Measurements from ENCODE around the gene SPACA7. TPM values are rescaled to one million over a fixed set of nuclear protein-coding genes. Genes with fewer than 3 reads are reported as not detected.

The SPACA7 gene
- total RNA-seq, 2 donors from 2014 or later, result not detected

DNA sequence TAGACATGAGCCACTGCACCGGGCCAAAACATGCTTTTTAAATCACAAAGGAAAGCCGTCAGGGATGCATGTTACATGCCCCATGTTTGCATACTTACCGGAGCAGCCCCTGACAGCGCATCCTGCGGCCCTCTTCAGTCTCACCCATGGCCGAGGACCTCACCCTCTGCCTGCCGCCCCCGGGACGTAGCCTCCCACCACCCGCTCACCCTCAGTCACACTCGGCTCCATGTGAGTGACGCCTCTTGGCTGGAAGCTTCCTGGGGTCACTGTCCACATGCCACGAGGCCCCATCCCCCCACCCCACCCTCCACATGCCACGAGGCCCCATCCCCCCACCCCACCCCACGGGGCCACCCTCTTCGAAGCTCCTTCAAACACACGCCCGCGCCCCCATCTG, 46.1 kb upstream of the SPACA7 start:
- Histone ChIP-seq H3K27ac (no peak overlapping the region), H3K4me1 (peaks cover 8% of the 10 kb centered on the region), H3K9me3 (no peaks in the 10 kb centered on the region), H3K36me3 (replicated peaks in 1 of 2; ENCODE audit: insufficient read depth in 1 of 2, low read depth in 2 of 2) (no peaks in the 10 kb centered on the region), H3K27me3 (peaks cover 0 to 17% of the 10 kb centered on the region in 2 donors), H3K4me3 (no peak overlapping the region)
- ATAC-seq, result no peak
- intact Hi-C loops (cut with DNase I), result no loop called here
- no peak for DNase-seq
- WGBS, 2 donors, result 69 to 75% methylated on average over 11 to 15 of the region's 19 CpGs
- TF ChIP-seq, protein P1, sequence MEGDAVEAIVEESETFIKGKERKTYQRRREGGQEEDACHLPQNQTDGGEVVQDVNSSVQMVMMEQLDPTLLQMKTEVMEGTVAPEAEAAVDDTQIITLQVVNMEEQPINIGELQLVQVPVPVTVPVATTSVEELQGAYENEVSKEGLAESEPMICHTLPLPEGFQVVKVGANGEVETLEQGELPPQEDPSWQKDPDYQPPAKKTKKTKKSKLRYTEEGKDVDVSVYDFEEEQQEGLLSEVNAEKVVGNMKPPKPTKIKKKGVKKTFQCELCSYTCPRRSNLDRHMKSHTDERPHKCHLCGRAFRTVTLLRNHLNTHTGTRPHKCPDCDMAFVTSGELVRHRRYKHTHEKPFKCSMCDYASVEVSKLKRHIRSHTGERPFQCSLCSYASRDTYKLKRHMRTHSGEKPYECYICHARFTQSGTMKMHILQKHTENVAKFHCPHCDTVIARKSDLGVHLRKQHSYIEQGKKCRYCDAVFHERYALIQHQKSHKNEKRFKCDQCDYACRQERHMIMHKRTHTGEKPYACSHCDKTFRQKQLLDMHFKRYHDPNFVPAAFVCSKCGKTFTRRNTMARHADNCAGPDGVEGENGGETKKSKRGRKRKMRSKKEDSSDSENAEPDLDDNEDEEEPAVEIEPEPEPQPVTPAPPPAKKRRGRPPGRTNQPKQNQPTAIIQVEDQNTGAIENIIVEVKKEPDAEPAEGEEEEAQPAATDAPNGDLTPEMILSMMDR (IDR thresholded peaks at IDR 0.05), result no peak
- no peak for TF ChIP-seq POLR2A (IDR thresholded peaks at IDR 0.05)

GRCh38 chr13:112330479-112331381, 45.4 kb upstream of the SPACA7 start:
- no peaks in the 10 kb centered on the region for H3K36me3 ChIP-seq (replicated peaks in 1 of 2; ENCODE audit: insufficient read depth in 1 of 2, low read depth in 2 of 2)
- TF ChIP-seq, protein P1 (IDR thresholded peaks at IDR 0.05), result no peak
- no peak for TF ChIP-seq POLR2A (IDR thresholded peaks at IDR 0.05)
- no peak for ATAC-seq
- intact Hi-C loops (cut with DNase I), result no loop called here
- no peak overlapping the region for H3K4me3 ChIP-seq
- peaks cover 0 to 17% of the 10 kb centered on the region in 2 donors for H3K27me3 ChIP-seq
- DNase-seq, result no peak
- H3K9me3 ChIP-seq, result no peaks in the 10 kb centered on the region
- peaks cover 8% of the 10 kb centered on the region for H3K4me1 ChIP-seq
- 22 to 26% methylated on average over 30 to 78 of the region's 78 CpGs for WGBS, 2 donors
- no peak overlapping the region for H3K27ac ChIP-seq

GRCh38 chr13:112331675-112332074, 44.5 kb upstream of the SPACA7 start:
- H3K27ac ChIP-seq, result no peak overlapping the region
- TF ChIP-seq POLR2A (IDR thresholded peaks at IDR 0.05), result no peak
- TF ChIP-seq, protein P1 (IDR thresholded peaks at IDR 0.05), result no peak
- no peaks in the 10 kb centered on the region for H3K36me3 ChIP-seq (replicated peaks in 1 of 2; ENCODE audit: insufficient read depth in 1 of 2, low read depth in 2 of 2)
- WGBS, 2 donors, result 6 to 20% methylated on average over 9 to 20 of the region's 20 CpGs
- ATAC-seq, result no peak
- peaks cover 0 to 5% (median 0%) of the 10 kb centered on the region in 3 donors for H3K9me3 ChIP-seq
- H3K27me3 ChIP-seq, result peaks cover 0 to 17% of the 10 kb centered on the region in 2 donors
- H3K4me1 ChIP-seq, result peaks cover 8% of the 10 kb centered on the region
- no peak overlapping the region for H3K4me3 ChIP-seq
- DNase-seq, result no peak
- intact Hi-C loops (cut with DNase I), result no loop called here

- H3K27ac ChIP-seq, result no peak overlapping the region
- H3K36me3 ChIP-seq (replicated peaks in 1 of 2; ENCODE audit: insufficient read depth in 1 of 2, low read depth in 2 of 2), result no peaks in the 10 kb centered on the region
- intact Hi-C loops (cut with DNase I), result no loop called here
- peaks cover 0 to 16% (median 0%) of the 10 kb centered on the region in 3 donors for H3K9me3 ChIP-seq
- DNase-seq (no peak), ATAC-seq (no peak)
- peaks cover 0 to 17% of the 10 kb centered on the region in 2 donors for H3K27me3 ChIP-seq
- TF ChIP-seq POLR2A (IDR thresholded peaks at IDR 0.05), result no peak
- TF ChIP-seq, protein P1 (IDR thresholded peaks at IDR 0.05), result no peak
- no peak overlapping the region for H3K4me3 ChIP-seq
- peaks cover 8% of the 10 kb centered on the region for H3K4me1 ChIP-seq
- WGBS, 2 donors, result 65% methylated on average over 10 of the region's 10 CpGs
These were observed 43.4 kb upstream of the SPACA7 start for GRCh38 chr13:112332727-112333126.

All from body of pancreas (tissue), 4 donors.